Measurements from ENCODE around the gene CORO7. TPM values are rescaled to one million over a fixed set of nuclear protein-coding genes. Genes with fewer than 3 reads are reported as not detected.

The CORO7 gene
- total RNA-seq, 1 experiment from 2014 or later = 14.3 TPM

GRCh38 chr16:4384509-4384942, 31.9 kb downstream of the CORO7 start:
- ATAC-seq (no peak), DNase-seq (no peak)
- Histone ChIP-seq H4K20me1 (ENCODE audit: low read length) (no peaks in the 10 kb centered on the region), H3K27ac (ENCODE audit: low read length) (no peak overlapping the region), H3F3A (ENCODE audit: low read length, unreplicated experiment) (no peaks in the 10 kb centered on the region), H3K4me1 (ENCODE audit: insufficient read depth, low read length) (no peaks in the 10 kb centered on the region), H2AFZ (ENCODE audit: low read length) (no peak overlapping the region), H3K9me2 (replicated peaks; ENCODE audit: low read length) (no peaks in the 10 kb centered on the region), H3K9ac (ENCODE audit: low read length) (no peak overlapping the region), H3K4me2 (ENCODE audit: low read length) (no peak overlapping the region), H3K4me3 (ENCODE audit: low read length) (no peak overlapping the region), H3K27me3 (ENCODE audit: low read length) (no peaks in the 10 kb centered on the region), H3K79me2 (ENCODE audit: low read length) (no peaks in the 10 kb centered on the region), H3K9me3 (ENCODE audit: low read length) (no peaks in the 10 kb centered on the region), H3K36me3 (ENCODE audit: low read depth, low read length) (no peaks in the 10 kb centered on the region)
- no TSS peak for BruUV-seq (replicated peaks)
- intact Hi-C loops (cut with micrococcal nuclease) = no loop called here
- ChIA-PET CTCF (no interaction called here), POLR2A (ENCODE audit: unreplicated experiment) (no interaction called here)
- no peak for TF ChIP-seq EZH2phosphoT487 (IDR thresholded peaks at IDR 0.05; ENCODE audit: borderline replicate concordance, low read length)
- TF ChIP-seq EZH2 (IDR thresholded peaks at IDR 0.05; ENCODE audit: low read length, unreplicated experiment) = no peak
- TF ChIP-seq CTCF (conservative IDR thresholded peaks at IDR 0.05; ENCODE audit: low read depth, low read length) = no peak

- no peak overlapping the region for H3K27ac ChIP-seq (ENCODE audit: low read length)
- DNase-seq (no peak), ATAC-seq (no peak)
- H3K4me2 ChIP-seq (ENCODE audit: low read length) = no peak overlapping the region
- no peaks in the 10 kb centered on the region for H3K9me3 ChIP-seq (ENCODE audit: low read length)
- intact Hi-C loops (cut with micrococcal nuclease) = no loop called here
- POLR2A ChIA-PET (ENCODE audit: unreplicated experiment) = no interaction called here
- no peak overlapping the region for H3K4me3 ChIP-seq (ENCODE audit: low read length)
- H3K9me2 ChIP-seq (replicated peaks; ENCODE audit: low read length) = no peaks in the 10 kb centered on the region
- H4K20me1 ChIP-seq (ENCODE audit: low read length) = no peaks in the 10 kb centered on the region
- TF ChIP-seq EZH2 (IDR thresholded peaks at IDR 0.05; ENCODE audit: low read length, unreplicated experiment) = no peak
- no peak for TF ChIP-seq CTCF (conservative IDR thresholded peaks at IDR 0.05; ENCODE audit: low read depth, low read length)
- no peak for TF ChIP-seq EZH2phosphoT487 (IDR thresholded peaks at IDR 0.05; ENCODE audit: borderline replicate concordance, low read length)
- CTCF ChIA-PET = no interaction called here
- H3K79me2 ChIP-seq (ENCODE audit: low read length) = no peaks in the 10 kb centered on the region
- no peak overlapping the region for H2AFZ ChIP-seq (ENCODE audit: low read length)
- no peaks in the 10 kb centered on the region for H3K36me3 ChIP-seq (ENCODE audit: low read depth, low read length)
- H3F3A ChIP-seq (ENCODE audit: low read length, unreplicated experiment) = no peaks in the 10 kb centered on the region
- no TSS peak for BruUV-seq (replicated peaks)
- H3K4me1 ChIP-seq (ENCODE audit: insufficient read depth, low read length) = no peaks in the 10 kb centered on the region
- H3K27me3 ChIP-seq (ENCODE audit: low read length) = no peaks in the 10 kb centered on the region
- H3K9ac ChIP-seq (ENCODE audit: low read length) = no peak overlapping the region
Measured at GRCh38 chr16:4383591-4384444, 32.6 kb downstream of the CORO7 start.

- intact Hi-C loops (cut with micrococcal nuclease) = no loop called here
- ChIA-PET POLR2A (ENCODE audit: unreplicated experiment) (no interaction called here), CTCF (no interaction called here)
- no peaks in the 10 kb centered on the region for H4K20me1 ChIP-seq (ENCODE audit: low read length)
- no peak overlapping the region for H3K4me2 ChIP-seq (ENCODE audit: low read length)
- H3K79me2 ChIP-seq (ENCODE audit: low read length) = no peaks in the 10 kb centered on the region
- H3K27me3 ChIP-seq (ENCODE audit: low read length) = no peaks in the 10 kb centered on the region
- no peak overlapping the region for H2AFZ ChIP-seq (ENCODE audit: low read length)
- H3K4me3 ChIP-seq (ENCODE audit: low read length) = no peak overlapping the region
- BruUV-seq (replicated peaks) = no TSS peak
- no peak overlapping the region for H3K27ac ChIP-seq (ENCODE audit: low read length)
- no peak overlapping the region for H3K9ac ChIP-seq (ENCODE audit: low read length)
- H3F3A ChIP-seq (ENCODE audit: low read length, unreplicated experiment) = no peaks in the 10 kb centered on the region
- H3K9me3 ChIP-seq (ENCODE audit: low read length) = no peaks in the 10 kb centered on the region
- H3K4me1 ChIP-seq (ENCODE audit: insufficient read depth, low read length) = no peaks in the 10 kb centered on the region
- DNase-seq (no peak), ATAC-seq (no peak)
- no peak for TF ChIP-seq CTCF (conservative IDR thresholded peaks at IDR 0.05; ENCODE audit: low read depth, low read length)
- no peak for TF ChIP-seq EZH2 (IDR thresholded peaks at IDR 0.05; ENCODE audit: low read length, unreplicated experiment)
- TF ChIP-seq EZH2phosphoT487 (IDR thresholded peaks at IDR 0.05; ENCODE audit: borderline replicate concordance, low read length) = no peak
- no peaks in the 10 kb centered on the region for H3K9me2 ChIP-seq (replicated peaks; ENCODE audit: low read length)
- no peaks in the 10 kb centered on the region for H3K36me3 ChIP-seq (ENCODE audit: low read depth, low read length)
Measured at GRCh38 chr16:4382795-4383357, 33.5 kb downstream of the CORO7 start.
